Body of pancreas (tissue), 4 donors: Measurements from ENCODE around the gene INHA.

Source experiments
- CTCF ChIP-seq, 7 experiments: fragments of 450-650 bp in 4 of 7; fragments of 200-600 bp in 3 of 7; sonication (generic) in 3 of 7; IDR thresholded peaks; one replicate each; pipeline ENCODE4 v1.5.1; 2016 to 2019; ENCODE audit warnings: antibody characterized with exemption in 7 of 7
- POLR2A ChIP-seq, 3 donors: fragments of 450-650 bp; IDR thresholded peaks; one replicate each; pipeline ENCODE4 v1.6.1; 2016; ENCODE audit warnings: antibody characterized with exemption in 3 of 3, mild to moderate bottlenecking in 2 of 3

GRCh38 chr2:219567131-219567530 lies 5.0 kb upstream of the INHA start:
- TF ChIP-seq CTCF (IDR thresholded peaks at IDR 0.05) (no peak), POLR2A (IDR thresholded peaks at IDR 0.05) (no peak)
